Cardiac muscle cell (in vitro differentiated cells and primary cell): ENCODE results near the gene SLC25A24. TPM values are rescaled to one million over a fixed set of nuclear protein-coding genes. Genes with fewer than 3 reads are reported as not detected.
"Not testable (repeated sequence)": the region's sequence is repeated elsewhere in the genome, so short reads cannot be mapped to it uniquely, and the experiment has no call there.

Experiments
- DNase-seq, 2 donors: peaks; one replicate each; pipeline versions ENCODE4 v3.0.0 to v3.0.0-alpha.2; 2010 to 2017; ENCODE audit warnings: low read depth in 1 of 2, low spot score in 1 of 2
- H3K27ac ChIP-seq: fragments of 200-600 bp; sonication (generic); 2 replicates; pipeline ENCODE4 v1.5.1; 2016
- H3K27me3 ChIP-seq: fragments of 200-600 bp; sonication (generic); 2 replicates; pipeline ENCODE4 v1.6.0; 2016; ENCODE audit warnings: control low read depth
- H3K36me3 ChIP-seq: fragments of 200-600 bp; sonication (generic); 2 replicates; pipeline ENCODE4 v1.5.1; 2016; ENCODE audit warnings: control low read depth
- H3K4me1 ChIP-seq: fragments of 200-600 bp; sonication (generic); 2 replicates; pipeline ENCODE4 v1.8.1; 2017; ENCODE audit warnings: low read depth, mild to moderate bottlenecking, mixed run types
- H3K4me3 ChIP-seq: fragments of 200-600 bp; sonication (generic); 2 replicates; pipeline ENCODE4 v1.5.1; 2016; ENCODE audit warnings: mild to moderate bottlenecking
- H3K9me3 ChIP-seq: fragments of 200-600 bp; sonication (generic); 2 replicates; pipeline ENCODE4 v1.5.1; 2017; ENCODE audit warnings: low read depth, mild to moderate bottlenecking, control low read depth
- CTCF ChIP-seq: IDR thresholded peaks from 2 replicates; pipeline ENCODE4 v1.5.1; 2012; ENCODE audit warnings: low read depth, mild to moderate bottlenecking, low read length
- polyA plus RNA-seq: library from polyadenylated mRNA; unstranded; fragments of >200 nt; fragmentation: Nextera tagmentation; extraction: Ambion mirVana; gene quantifications from 2 replicates; pipeline ENCODE4 v1.2.1, GENCODE V29; 2016
- total RNA-seq: library from RNA; depleted of rRNA; stranded (reverse); fragments of >200 nt; gene quantifications from 2 replicates; pipeline ENCODE4 v1.2.3, GENCODE V29; 2016

Gene SLC25A24
- total and polyA plus RNA-seq, 2 experiments from 2014 or later = 13.6 to 15.5 TPM

- peak in 1 of 2 donors; percentile 21 for DNase-seq
- no peaks in the 10 kb centered on the region for H3K9me3 ChIP-seq
- H3K36me3 ChIP-seq = peaks cover 11% of the 10 kb centered on the region
- H3K27me3 ChIP-seq = no peaks in the 10 kb centered on the region
- no peak for TF ChIP-seq CTCF
- no peak overlapping the region for H3K27ac ChIP-seq
- H3K4me3 ChIP-seq = no peak overlapping the region
- no peaks in the 10 kb centered on the region for H3K4me1 ChIP-seq
These were observed 57.3 kb downstream of the SLC25A24 start for GRCh38 chr1:108142773-108143394.

- TF ChIP-seq CTCF = no peak
- H3K27ac ChIP-seq = no peak overlapping the region
- no peak for DNase-seq
- no peaks in the 10 kb centered on the region for H3K4me1 ChIP-seq
- H3K36me3 ChIP-seq = peaks cover 11% of the 10 kb centered on the region
- H3K27me3 ChIP-seq = no peaks in the 10 kb centered on the region
- no peaks in the 10 kb centered on the region for H3K9me3 ChIP-seq
- H3K4me3 ChIP-seq = no peak overlapping the region
These were observed 57.9 kb downstream of the SLC25A24 start for GRCh38 chr1:108142258-108142657.

DNA sequence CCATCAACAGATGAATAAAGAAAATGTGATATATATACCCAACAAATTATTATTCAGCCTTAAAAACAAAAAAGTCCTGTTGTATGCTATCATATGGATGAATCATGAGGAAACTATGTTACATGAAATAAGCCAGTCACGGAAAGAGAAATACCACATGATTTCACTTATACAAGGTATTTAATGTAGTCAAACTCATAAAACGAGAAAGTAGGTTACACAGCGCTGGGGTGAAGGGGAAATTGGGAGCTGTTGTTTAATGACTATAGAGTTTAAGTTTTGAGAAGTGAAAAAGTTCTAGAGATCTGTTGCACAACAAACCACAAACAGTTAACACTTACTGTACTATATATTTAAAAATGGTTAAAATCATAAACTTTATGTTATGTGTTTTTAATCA is 58.5 kb downstream of the SLC25A24 start:
- Histone ChIP-seq H3K4me1 (no peaks in the 10 kb centered on the region), H3K27me3 (no peaks in the 10 kb centered on the region), H3K9me3 (no peaks in the 10 kb centered on the region), H3K27ac (no peak overlapping the region), H3K4me3 (no peak overlapping the region), H3K36me3 (peaks cover 11% of the 10 kb centered on the region)
- TF ChIP-seq CTCF = no peak
- peak in 1 of 2 donors; percentile 51 for DNase-seq

DNA sequence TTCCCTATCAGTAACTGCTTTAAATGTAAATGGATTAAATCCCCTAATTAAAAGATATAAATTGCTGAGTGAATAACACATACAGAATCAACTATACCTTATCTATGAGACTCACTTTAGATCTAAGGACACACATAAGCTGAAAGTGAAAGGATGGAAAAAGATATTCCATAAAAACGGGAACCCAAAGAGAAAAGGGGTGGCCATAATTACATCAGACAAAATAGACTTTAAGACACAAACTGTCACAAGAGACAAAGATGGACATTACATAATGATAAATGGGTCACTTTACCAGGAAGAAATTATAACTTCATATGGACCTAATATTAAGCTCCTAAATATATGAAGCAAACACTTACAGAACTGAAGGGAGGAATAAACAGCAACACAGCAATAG is 59.2 kb downstream of the SLC25A24 start:
- no peaks in the 10 kb centered on the region for H3K27me3 ChIP-seq
- peaks cover 15% of the 10 kb centered on the region for H3K36me3 ChIP-seq
- no peak for TF ChIP-seq CTCF
- no peak for DNase-seq
- no peaks in the 10 kb centered on the region for H3K4me1 ChIP-seq
- H3K9me3 ChIP-seq = no peaks in the 10 kb centered on the region
- H3K27ac ChIP-seq = no peak overlapping the region
- no peak overlapping the region for H3K4me3 ChIP-seq

DNA sequence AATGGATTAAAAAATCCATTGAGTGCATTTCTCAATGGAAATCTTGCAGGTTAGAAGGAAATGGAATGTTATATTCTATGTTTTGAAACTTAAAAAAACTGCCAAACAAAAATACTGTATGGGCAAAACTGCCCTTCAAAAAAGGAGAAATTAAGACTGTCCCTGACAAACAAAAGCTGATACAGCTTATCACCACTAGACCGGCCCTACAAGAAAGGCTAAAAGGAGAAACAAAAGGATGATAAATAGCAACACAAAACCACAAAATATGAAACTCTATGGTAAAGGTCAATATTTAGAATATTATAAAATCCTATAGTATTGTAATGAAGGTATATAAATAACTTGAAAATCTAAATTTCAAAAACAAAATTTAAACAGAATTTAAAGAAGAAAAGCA is 60.0 kb downstream of the SLC25A24 start:
- Histone ChIP-seq H3K27me3 (no peaks in the 10 kb centered on the region), H3K4me3 (no peak overlapping the region), H3K4me1 (no peaks in the 10 kb centered on the region), H3K9me3 (no peaks in the 10 kb centered on the region), H3K27ac (no peak overlapping the region), H3K36me3 (peaks cover 21% of the 10 kb centered on the region)
- TF ChIP-seq CTCF = no peak
- DNase-seq = no peak

DNA sequence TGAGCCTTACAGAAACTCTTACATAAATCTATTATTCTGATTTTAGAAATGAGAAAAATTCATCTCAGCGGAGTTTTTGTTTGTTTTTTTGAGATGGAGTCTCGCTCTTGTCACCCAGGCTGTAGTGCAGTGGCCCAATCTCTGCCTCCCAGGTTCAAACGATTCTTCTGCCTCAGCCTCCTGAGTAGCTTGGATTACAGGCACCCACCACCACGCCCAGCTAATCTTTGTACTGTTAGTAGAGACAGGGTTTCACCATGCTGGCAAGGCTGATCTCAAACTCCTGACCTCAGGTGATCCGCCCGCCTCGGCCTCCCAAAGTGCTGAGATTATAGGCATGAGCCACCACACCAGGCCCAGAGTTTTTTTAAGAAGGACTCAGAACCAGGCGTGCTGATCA is 60.6 kb downstream of the SLC25A24 start:
- H3K27ac ChIP-seq, H3K4me3 ChIP-seq, H3K27me3 ChIP-seq, H3K4me1 ChIP-seq, DNase-seq, H3K9me3 ChIP-seq: not testable (repeated sequence)
- peaks cover 24% of the 10 kb centered on the region for H3K36me3 ChIP-seq

DNA sequence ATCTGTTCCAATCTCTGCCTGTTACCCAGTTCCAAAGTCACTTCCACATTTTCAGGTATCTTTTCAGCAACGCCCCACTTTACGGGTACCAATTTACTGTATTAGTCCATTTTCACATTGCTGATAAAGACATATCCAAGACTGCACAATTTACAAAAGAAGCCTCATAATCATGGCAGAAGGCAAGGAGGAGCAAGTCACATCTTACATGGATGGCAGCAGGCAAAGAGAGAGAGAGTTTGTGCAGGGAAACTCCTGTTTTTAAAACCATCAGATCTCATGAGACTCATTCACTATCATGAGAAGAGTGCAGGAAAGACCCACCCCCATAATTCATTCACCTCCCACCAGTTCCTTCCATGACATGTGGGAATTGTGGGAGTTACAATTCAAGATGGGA is 67.0 kb downstream of the SLC25A24 start:
- H3K27ac ChIP-seq, H3K4me3 ChIP-seq, DNase-seq, H3K4me1 ChIP-seq, H3K9me3 ChIP-seq, H3K27me3 ChIP-seq: not testable (repeated sequence)
- H3K36me3 ChIP-seq = peaks cover 13% of the 10 kb centered on the region

DNA sequence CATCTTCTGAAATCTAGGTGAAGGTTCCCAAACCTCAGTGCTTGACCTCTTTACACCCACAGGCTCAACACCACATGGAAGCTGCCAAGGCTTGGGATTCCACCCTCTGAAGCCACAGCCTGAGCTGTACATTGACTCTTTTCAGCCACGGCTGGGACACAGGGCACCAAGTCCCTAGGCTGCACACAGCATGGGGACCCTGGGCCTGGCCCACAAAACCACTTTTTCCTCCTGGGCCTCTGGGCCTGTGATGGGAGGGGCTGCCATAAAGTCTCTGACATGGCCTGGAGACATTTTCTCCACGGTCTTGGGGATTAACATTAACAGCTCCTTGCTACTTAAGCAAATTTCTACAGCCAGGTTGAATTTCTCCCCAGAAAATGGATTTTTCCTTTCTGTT is 67.8 kb downstream of the SLC25A24 start:
- H3K9me3 ChIP-seq, H3K27ac ChIP-seq, DNase-seq, H3K4me1 ChIP-seq, H3K4me3 ChIP-seq, H3K27me3 ChIP-seq: not testable (repeated sequence)
- H3K36me3 ChIP-seq = peaks cover 13% of the 10 kb centered on the region

- not testable (repeated sequence) for H3K9me3 ChIP-seq, H3K27me3 ChIP-seq, H3K4me3 ChIP-seq, DNase-seq, H3K27ac ChIP-seq, H3K4me1 ChIP-seq
- H3K36me3 ChIP-seq = peaks cover 11% of the 10 kb centered on the region
These were observed 68.9 kb downstream of the SLC25A24 start for GRCh38 chr1:108131281-108131680.
